ENCODE results near the gene STAT5B. TPM values are rescaled to one million over a fixed set of nuclear protein-coding genes. Genes with fewer than 3 reads are reported as not detected.

The STAT5B gene
- total RNA-seq, 1 donor, result 23.0 TPM

DNA sequence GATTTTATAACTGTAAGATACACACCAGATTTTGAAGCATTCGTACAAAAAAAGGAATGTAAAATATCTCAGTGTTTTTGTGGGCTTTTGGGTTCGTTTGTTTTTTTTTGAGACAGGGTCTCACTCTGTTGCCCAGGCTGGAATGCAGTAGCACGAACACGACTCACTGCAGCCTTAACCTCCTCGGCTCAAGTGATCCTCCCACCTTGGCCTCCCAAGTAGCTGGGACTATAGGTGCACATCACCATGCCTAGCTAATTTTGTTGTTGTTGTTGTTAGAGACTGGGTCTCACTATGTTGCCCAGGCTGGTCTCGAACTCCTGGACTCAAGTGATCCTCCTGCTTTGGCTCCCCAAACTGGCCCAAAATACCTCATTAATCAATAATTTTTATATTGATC lies 15.9 kb downstream of the STAT5B start:
- no peak for DNase-seq (ENCODE audit: low read depth)
- TF ChIP-seq, protein P1, sequence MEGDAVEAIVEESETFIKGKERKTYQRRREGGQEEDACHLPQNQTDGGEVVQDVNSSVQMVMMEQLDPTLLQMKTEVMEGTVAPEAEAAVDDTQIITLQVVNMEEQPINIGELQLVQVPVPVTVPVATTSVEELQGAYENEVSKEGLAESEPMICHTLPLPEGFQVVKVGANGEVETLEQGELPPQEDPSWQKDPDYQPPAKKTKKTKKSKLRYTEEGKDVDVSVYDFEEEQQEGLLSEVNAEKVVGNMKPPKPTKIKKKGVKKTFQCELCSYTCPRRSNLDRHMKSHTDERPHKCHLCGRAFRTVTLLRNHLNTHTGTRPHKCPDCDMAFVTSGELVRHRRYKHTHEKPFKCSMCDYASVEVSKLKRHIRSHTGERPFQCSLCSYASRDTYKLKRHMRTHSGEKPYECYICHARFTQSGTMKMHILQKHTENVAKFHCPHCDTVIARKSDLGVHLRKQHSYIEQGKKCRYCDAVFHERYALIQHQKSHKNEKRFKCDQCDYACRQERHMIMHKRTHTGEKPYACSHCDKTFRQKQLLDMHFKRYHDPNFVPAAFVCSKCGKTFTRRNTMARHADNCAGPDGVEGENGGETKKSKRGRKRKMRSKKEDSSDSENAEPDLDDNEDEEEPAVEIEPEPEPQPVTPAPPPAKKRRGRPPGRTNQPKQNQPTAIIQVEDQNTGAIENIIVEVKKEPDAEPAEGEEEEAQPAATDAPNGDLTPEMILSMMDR (IDR thresholded peaks at IDR 0.05; ENCODE audit: insufficient read depth, low read length), result no peak
- H3K4me3 ChIP-seq (ENCODE audit: low read depth, low read length), result no peak overlapping the region

DNA sequence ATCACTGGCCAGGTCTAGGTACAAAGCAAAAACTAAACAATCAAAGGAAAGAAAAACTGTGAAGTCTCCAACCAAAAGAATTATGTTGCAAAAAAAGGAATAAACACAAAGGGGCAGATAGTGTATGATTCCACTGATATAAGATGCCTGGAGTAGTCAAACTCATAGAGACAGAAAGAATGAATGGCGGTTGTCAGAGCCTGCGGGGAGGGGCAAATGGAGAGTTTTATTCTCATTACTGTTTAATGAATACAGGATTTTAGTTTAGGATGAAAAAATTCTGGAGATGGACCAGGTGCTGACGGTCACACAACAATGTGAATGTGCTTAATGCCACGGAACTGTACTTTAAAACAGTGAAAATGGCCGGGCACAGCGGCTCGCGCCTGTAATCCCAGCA lies 20.7 kb downstream of the STAT5B start:
- DNase-seq (ENCODE audit: low read depth), result no peak
- TF ChIP-seq, protein P1 (IDR thresholded peaks at IDR 0.05; ENCODE audit: insufficient read depth, low read length), result no peak
- H3K4me3 ChIP-seq (ENCODE audit: low read depth, low read length), result no peak overlapping the region

DNA sequence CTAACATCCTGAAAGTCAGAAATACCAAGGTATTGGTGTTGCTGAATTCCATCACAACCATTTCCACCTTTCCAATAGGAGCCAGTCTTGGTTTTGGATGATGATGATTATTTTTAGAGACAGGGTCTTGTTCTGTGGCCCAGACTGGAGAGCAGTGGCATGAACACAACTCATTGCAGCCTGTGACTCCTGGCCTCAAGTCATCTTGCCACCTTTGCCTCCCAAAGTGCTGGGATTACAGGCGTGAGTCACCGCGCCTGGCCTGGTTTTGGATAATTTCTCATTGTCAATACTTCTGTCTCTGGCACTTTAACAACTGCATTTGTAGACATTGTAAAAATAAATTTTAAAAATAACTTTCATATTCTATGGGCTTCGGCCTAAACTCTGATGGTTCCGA lies 22.6 kb downstream of the STAT5B start:
- no peak for DNase-seq (ENCODE audit: low read depth)
- TF ChIP-seq, protein P1 (IDR thresholded peaks at IDR 0.05; ENCODE audit: insufficient read depth, low read length), result no peak
- no peak overlapping the region for H3K4me3 ChIP-seq (ENCODE audit: low read depth, low read length)

DNA sequence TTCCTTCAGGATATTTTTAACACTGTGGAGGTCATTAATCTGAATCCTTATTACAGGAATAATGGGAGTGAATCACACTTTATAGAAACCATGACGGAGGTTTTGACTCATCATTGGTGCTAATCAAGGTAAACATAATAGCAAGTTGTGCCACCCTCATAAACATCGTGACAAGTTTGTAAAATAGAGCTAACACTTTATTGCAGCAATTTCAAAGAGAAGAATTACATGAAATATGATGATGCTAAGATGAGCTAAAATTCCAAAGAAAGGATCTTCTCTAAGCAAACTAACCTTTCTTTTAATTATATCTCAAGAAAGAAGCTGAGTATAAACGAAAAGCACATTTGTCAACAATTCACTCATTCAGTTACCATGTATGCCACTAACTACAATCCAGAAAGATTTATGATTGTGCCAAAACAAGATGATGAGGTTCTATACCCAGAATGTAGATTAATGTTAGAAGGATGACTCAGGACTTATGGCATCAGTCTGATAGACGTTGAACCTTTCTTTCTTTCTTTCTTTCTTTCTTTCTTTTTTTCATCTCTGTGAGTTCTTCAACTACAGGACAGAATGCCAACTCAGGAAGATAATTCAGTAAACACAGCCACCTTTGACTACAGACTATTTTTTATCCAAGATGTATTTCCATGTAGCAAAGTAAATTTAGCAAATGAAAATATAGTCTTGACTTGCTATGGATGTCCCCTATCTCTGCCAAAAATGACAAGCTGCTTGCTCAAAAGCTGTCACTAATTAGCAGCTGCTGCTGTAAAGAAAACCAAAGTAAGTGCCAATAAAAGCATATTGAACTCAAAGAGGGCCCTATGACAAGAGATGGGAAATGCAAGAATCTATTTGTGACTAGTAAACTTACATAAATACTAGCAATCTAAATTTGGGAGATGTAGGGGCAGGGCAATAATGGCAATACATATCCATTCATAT lies 23.3 kb downstream of the STAT5B start:
- H3K4me3 ChIP-seq (ENCODE audit: low read depth, low read length), result no peak overlapping the region
- TF ChIP-seq, protein P1 (IDR thresholded peaks at IDR 0.05; ENCODE audit: insufficient read depth, low read length), result no peak
- no peak for DNase-seq (ENCODE audit: low read depth)

DNA sequence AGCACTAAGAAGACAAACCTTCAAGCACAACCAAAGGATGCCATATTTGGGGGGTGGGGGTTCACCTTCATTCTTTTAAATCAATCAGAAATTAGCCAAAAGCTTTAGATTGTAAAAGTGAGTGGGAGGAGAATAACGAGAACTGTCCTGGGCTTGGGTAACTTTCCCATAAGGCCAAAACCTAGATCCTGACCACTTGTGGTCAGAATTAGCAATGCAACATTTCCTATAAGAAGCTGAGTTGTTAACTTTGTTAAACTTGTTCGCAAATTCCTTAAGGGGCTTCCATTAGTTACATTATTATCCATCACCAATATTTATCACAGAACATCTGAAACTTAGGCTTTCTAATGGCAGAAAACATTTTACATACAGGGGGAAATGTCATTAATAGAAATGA lies 25.1 kb downstream of the STAT5B start:
- peak; percentile 36 for DNase-seq (ENCODE audit: low read depth)
- TF ChIP-seq, protein P1 (IDR thresholded peaks at IDR 0.05; ENCODE audit: insufficient read depth, low read length), result peak; percentile 34
- no peak overlapping the region for H3K4me3 ChIP-seq (ENCODE audit: low read depth, low read length)

DNA sequence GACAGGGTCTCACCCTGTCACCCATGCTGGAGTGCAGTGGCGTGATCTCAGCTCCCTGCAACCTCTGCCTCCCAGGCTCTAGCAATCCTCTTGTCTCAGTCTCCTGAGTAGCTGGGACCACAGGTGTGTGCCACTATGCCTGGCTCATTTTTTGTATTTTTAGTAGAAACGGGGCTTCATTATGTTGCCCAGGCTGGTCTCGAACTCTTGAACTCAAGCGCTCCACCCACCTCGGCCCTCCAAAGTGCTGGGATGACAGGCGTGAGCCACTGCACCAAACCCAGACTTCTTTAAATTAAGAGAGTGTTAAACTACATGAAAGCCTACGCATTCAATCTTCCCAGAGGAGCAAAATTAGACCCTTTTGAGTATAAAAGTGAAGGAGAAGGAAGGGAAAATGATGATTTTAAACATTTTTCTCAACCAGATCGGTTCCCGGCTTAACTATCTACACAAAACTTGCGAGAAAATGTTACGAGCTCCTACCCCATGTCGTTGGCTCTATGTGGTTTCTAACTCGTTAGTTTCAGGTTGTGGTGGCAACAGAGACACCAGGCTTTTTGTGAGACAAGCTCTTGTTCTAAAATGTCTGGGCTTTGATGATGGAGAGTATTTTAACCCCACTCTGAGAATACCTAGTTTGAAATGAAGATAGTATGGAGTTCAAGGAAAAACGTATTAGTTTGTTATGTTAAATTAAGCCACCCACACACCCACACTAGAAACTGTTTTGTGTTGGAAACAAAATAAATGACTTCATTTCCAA lies 26.3 kb downstream of the STAT5B start:
- TF ChIP-seq, protein P1 (IDR thresholded peaks at IDR 0.05; ENCODE audit: insufficient read depth, low read length), result no peak
- no peak for DNase-seq (ENCODE audit: low read depth)
- H3K4me3 ChIP-seq (ENCODE audit: low read depth, low read length), result no peak overlapping the region
